GM12874 (cell line): ENCODE data around the gene PIGS.
A peak's percentile ranks its signal among the peaks of the same experiment; 100 is the strongest.

ENCODE experiments used
- CTCF ChIP-seq: IDR thresholded peaks from 2 replicates; pipeline ENCODE4 v1.5.1; 2011; ENCODE audit warnings: low read depth, mild to moderate bottlenecking, control low read depth, low read length, moderate library complexity; ENCODE audit not compliant: insufficient read depth

PIGS gene

GRCh38 chr17:28547623-28548416 lies 23.5 kb downstream of the PIGS start:
- peak; percentile 95 for TF ChIP-seq CTCF

GRCh38 chr17:28547096-28547622 lies 24.2 kb downstream of the PIGS start:
- no peak for TF ChIP-seq CTCF

- TF ChIP-seq CTCF: no peak
Observed at GRCh38 chr17:28545787-28546415, 25.4 kb downstream of the PIGS start.

- TF ChIP-seq CTCF: no peak
Observed at GRCh38 chr17:28545141-28545503, 26.2 kb downstream of the PIGS start.

GRCh38 chr17:28544402-28545140 lies 26.8 kb downstream of the PIGS start:
- TF ChIP-seq CTCF: no peak

- TF ChIP-seq CTCF: no peak
Observed at GRCh38 chr17:28541439-28541838, 29.9 kb downstream of the PIGS start.

- no peak for TF ChIP-seq CTCF
Observed at GRCh38 chr17:28540231-28540630, 31.1 kb downstream of the PIGS start.
